ENCODE measurements around the gene ZNF362. TPM values are rescaled to one million over a fixed set of nuclear protein-coding genes. Genes with fewer than 3 reads are reported as not detected.

ZNF362 gene
- total RNA-seq, 2 donors from 2014 or later = 27.4 to 41.5 TPM

DNA sequence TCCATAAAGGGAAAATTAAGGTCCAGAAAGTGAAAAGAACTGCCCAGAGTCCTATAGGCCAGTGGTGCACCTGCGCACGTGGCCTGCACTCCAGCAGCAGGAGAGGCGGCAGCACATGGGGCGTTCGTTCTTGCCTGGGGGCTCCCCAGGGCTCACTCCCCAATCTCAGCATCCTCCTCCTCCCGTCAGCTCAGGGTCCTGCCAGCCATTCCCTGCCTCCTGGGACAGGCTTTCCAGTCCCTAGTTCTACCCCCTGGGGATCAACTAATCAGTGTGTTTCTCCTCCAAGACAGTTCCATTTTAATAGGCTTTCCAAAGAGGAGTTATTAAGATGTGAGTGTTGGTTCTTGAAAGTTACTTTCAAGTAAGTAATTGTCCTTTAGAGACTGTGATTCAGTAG lies 65.8 kb downstream of the ZNF362 start:
- no peaks in the 10 kb centered on the region for H3K9me3 Mint-ChIP-seq
- Histone ChIP-seq H3K36me3 (ENCODE audit: control insufficient read depth, insufficient read depth, low read length) (peaks cover 37% of the 10 kb centered on the region), H3K27ac (ENCODE audit: low read depth, low read length) (no peak overlapping the region), H3K4me3 (ENCODE audit: low read length) (no peak overlapping the region), H3K4me1 (ENCODE audit: control insufficient read depth, insufficient read depth, low read length) (no peaks in the 10 kb centered on the region), H3K9me3 (ENCODE audit: control insufficient read depth, low read length) (no peaks in the 10 kb centered on the region), H3K27me3 (ENCODE audit: control insufficient read depth, insufficient read depth, low read length, poor library complexity, severe bottlenecking) (no peaks in the 10 kb centered on the region), H3K9ac (ENCODE audit: extremely low read depth, low read length, poor library complexity, severe bottlenecking) (no peak overlapping the region)
- H3K4me3 Mint-ChIP-seq = no peak overlapping the region
- 94 to 100% methylated on average over 2 to 6 of the region's 6 CpGs for WGBS, 2 experiments (ENCODE audit: insufficient coverage in 1 of 2, insufficient read length in 1 of 2)
- H3K27me3 Mint-ChIP-seq (ENCODE audit: insufficient read depth) = peaks cover 19% of the 10 kb centered on the region
- TF ChIP-seq, protein P1, sequence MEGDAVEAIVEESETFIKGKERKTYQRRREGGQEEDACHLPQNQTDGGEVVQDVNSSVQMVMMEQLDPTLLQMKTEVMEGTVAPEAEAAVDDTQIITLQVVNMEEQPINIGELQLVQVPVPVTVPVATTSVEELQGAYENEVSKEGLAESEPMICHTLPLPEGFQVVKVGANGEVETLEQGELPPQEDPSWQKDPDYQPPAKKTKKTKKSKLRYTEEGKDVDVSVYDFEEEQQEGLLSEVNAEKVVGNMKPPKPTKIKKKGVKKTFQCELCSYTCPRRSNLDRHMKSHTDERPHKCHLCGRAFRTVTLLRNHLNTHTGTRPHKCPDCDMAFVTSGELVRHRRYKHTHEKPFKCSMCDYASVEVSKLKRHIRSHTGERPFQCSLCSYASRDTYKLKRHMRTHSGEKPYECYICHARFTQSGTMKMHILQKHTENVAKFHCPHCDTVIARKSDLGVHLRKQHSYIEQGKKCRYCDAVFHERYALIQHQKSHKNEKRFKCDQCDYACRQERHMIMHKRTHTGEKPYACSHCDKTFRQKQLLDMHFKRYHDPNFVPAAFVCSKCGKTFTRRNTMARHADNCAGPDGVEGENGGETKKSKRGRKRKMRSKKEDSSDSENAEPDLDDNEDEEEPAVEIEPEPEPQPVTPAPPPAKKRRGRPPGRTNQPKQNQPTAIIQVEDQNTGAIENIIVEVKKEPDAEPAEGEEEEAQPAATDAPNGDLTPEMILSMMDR (conservative IDR thresholded peaks at IDR 0.05) = no peak
- H3K36me3 Mint-ChIP-seq (ENCODE audit: low read depth) = peaks cover 37% of the 10 kb centered on the region
- DNase-seq = no peak
- H3K27ac Mint-ChIP-seq = no peak overlapping the region
- no peaks in the 10 kb centered on the region for H3K4me1 Mint-ChIP-seq

GRCh38 chr1:33322870-33323585 lies 66.7 kb downstream of the ZNF362 start:
- H3K36me3 ChIP-seq (ENCODE audit: control insufficient read depth, insufficient read depth, low read length) = peaks cover 46% of the 10 kb centered on the region
- no peaks in the 10 kb centered on the region for H3K9me3 ChIP-seq (ENCODE audit: control insufficient read depth, low read length)
- WGBS, 2 experiments (ENCODE audit: insufficient coverage in 1 of 2, insufficient read length in 1 of 2) = 94 to 96% methylated on average over 6 to 10 of the region's 10 CpGs
- H3K27ac Mint-ChIP-seq = no peak overlapping the region
- no peaks in the 10 kb centered on the region for H3K4me1 Mint-ChIP-seq
- H3K9ac ChIP-seq (ENCODE audit: extremely low read depth, low read length, poor library complexity, severe bottlenecking) = no peak overlapping the region
- H3K27me3 Mint-ChIP-seq (ENCODE audit: insufficient read depth) = peaks cover 14% of the 10 kb centered on the region
- no peaks in the 10 kb centered on the region for H3K9me3 Mint-ChIP-seq
- H3K4me1 ChIP-seq (ENCODE audit: control insufficient read depth, insufficient read depth, low read length) = no peaks in the 10 kb centered on the region
- peaks cover 45% of the 10 kb centered on the region for H3K36me3 Mint-ChIP-seq (ENCODE audit: low read depth)
- DNase-seq = no peak
- no peak overlapping the region for H3K4me3 Mint-ChIP-seq
- no peaks in the 10 kb centered on the region for H3K27me3 ChIP-seq (ENCODE audit: control insufficient read depth, insufficient read depth, low read length, poor library complexity, severe bottlenecking)
- peak overlapping the region; percentile 49 for H3K27ac ChIP-seq (ENCODE audit: low read depth, low read length)
- TF ChIP-seq, protein P1 (conservative IDR thresholded peaks at IDR 0.05) = no peak
- no peak overlapping the region for H3K4me3 ChIP-seq (ENCODE audit: low read length)

GRCh38 chr1:33323663-33324477 lies 67.6 kb downstream of the ZNF362 start:
- DNase-seq = no peak
- TF ChIP-seq, protein P1 (conservative IDR thresholded peaks at IDR 0.05) = peak; percentile 35

More at GRCh38 chr1:33323663-33324477, 67.6 kb downstream of the ZNF362 start:
- peaks cover 6% of the 10 kb centered on the region for H3K27me3 Mint-ChIP-seq (ENCODE audit: insufficient read depth)
- Histone ChIP-seq H3K27ac (ENCODE audit: low read depth, low read length) (peak overlapping the region; percentile 49), H3K4me3 (ENCODE audit: low read length) (no peak overlapping the region), H3K36me3 (ENCODE audit: control insufficient read depth, insufficient read depth, low read length) (peaks cover 53% of the 10 kb centered on the region), H3K9me3 (ENCODE audit: control insufficient read depth, low read length) (no peaks in the 10 kb centered on the region), H3K27me3 (ENCODE audit: control insufficient read depth, insufficient read depth, low read length, poor library complexity, severe bottlenecking) (no peaks in the 10 kb centered on the region), H3K9ac (ENCODE audit: extremely low read depth, low read length, poor library complexity, severe bottlenecking) (no peak overlapping the region), H3K4me1 (ENCODE audit: control insufficient read depth, insufficient read depth, low read length) (no peaks in the 10 kb centered on the region)
- no peak overlapping the region for H3K4me3 Mint-ChIP-seq
- no peaks in the 10 kb centered on the region for H3K9me3 Mint-ChIP-seq
- peaks cover 52% of the 10 kb centered on the region for H3K36me3 Mint-ChIP-seq (ENCODE audit: low read depth)
- H3K27ac Mint-ChIP-seq = no peak overlapping the region
- 89 to 91% methylated on average over 11 to 14 of the region's 14 CpGs for WGBS, 2 experiments (ENCODE audit: insufficient coverage in 1 of 2, insufficient read length in 1 of 2)
- no peaks in the 10 kb centered on the region for H3K4me1 Mint-ChIP-seq
